ENCODE data around the gene SCNN1G. TPM values are rescaled to one million over a fixed set of nuclear protein-coding genes. Genes with fewer than 3 reads are reported as not detected.

Gene SCNN1G
- total and polyA plus RNA-seq, 2 of the 13 experiments (the other 11 are each of a cell fraction or from before 2014, with no cell fraction given): not detected

- TF ChIP-seq CTCF (CRISPR knock-in tag; IDR thresholded peaks at IDR 0.05) (peak; percentile 78), SRSF9 (IDR thresholded peaks at IDR 0.05; ENCODE audit: borderline replicate concordance, insufficient read depth, low read depth, low read length, poor library complexity, severe bottlenecking) (no peak), XRCC5 (optimal IDR thresholded peaks at IDR 0.05; ENCODE audit: low read length) (peak; percentile 63), GLI4 (CRISPR knock-in tag; IDR thresholded peaks at IDR 0.05; ENCODE audit: borderline replicate concordance) (no peak), GATAD2A (CRISPR knock-in tag; IDR thresholded peaks at IDR 0.05) (0 out of 2 replicates have a peak, but pooled peaks have one; percentile 24), MED1 (CRISPR knock-in tag; IDR thresholded peaks at IDR 0.05) (peak; percentile 34; the same call in 1 of the 2 replicates), RAD21 (CRISPR knock-in tag; IDR thresholded peaks at IDR 0.05) (0 out of 2 replicates have a peak, but pooled peaks have one; percentile 10), ZSCAN22 (CRISPR knock-in tag; IDR thresholded peaks at IDR 0.05) (0 out of 2 replicates have a peak, but pooled peaks have one; percentile 73), ZFP82 (CRISPR knock-in tag; IDR thresholded peaks at IDR 0.05; ENCODE audit: borderline replicate concordance) (no peak), POGK (CRISPR knock-in tag; conservative IDR thresholded peaks at IDR 0.05) (0 out of 2 replicates have a peak, but pooled peaks have one; percentile 38), ZNF460 (CRISPR knock-in tag; IDR thresholded peaks at IDR 0.05; ENCODE audit: borderline replicate concordance) (peak; percentile 40; the same call in 1 of the 2 replicates), MEIS2 (CRISPR knock-in tag; IDR thresholded peaks at IDR 0.05) (no peak)
These were observed 27.0 kb upstream of the SCNN1G start (continued) for GRCh38 chr16:23155445-23156049.

All from HepG2 (cell line).